Nephron progenitor cell (in vitro differentiated cells): ENCODE results near the gene RPS18.
A peak's percentile ranks its signal among the peaks of the same experiment; 100 is the strongest.

Experiments used
- DNase-seq: peaks from one replicate; pipeline ENCODE4 v3.0.0; 2021
- H3K27ac Mint-ChIP-seq: 2 replicates; pipeline ENCODE4 v1.8.0; 2021; ENCODE audit warnings: mild to moderate bottlenecking, moderate library complexity, mixed read lengths
- H3K27me3 Mint-ChIP-seq: 2 replicates; pipeline ENCODE4 v1.8.0; 2021; ENCODE audit warnings: mild to moderate bottlenecking, low read depth, mixed read lengths; ENCODE audit not compliant: poor library complexity
- H3K36me3 Mint-ChIP-seq: 2 replicates; pipeline ENCODE4 v1.8.0; 2021; ENCODE audit warnings: low read depth, mixed read lengths
- H3K4me1 Mint-ChIP-seq: 2 replicates; pipeline ENCODE4 v1.8.0; 2021; ENCODE audit warnings: mixed read lengths
- H3K4me3 Mint-ChIP-seq: 2 replicates; pipeline ENCODE4 v1.8.0; 2021; ENCODE audit warnings: mild to moderate bottlenecking, moderate library complexity, mixed read lengths
- H3K9me3 Mint-ChIP-seq: 2 replicates; pipeline ENCODE4 v1.8.0; 2021; ENCODE audit warnings: mild to moderate bottlenecking, moderate library complexity, mixed read lengths
- CTCF ChIP-seq: fragments of 200-600 bp; sonication (generic); IDR thresholded peaks from 2 replicates; pipeline ENCODE4 v1.5.0; 2021; ENCODE audit warnings: antibody characterized with exemption

Gene RPS18

DNA sequence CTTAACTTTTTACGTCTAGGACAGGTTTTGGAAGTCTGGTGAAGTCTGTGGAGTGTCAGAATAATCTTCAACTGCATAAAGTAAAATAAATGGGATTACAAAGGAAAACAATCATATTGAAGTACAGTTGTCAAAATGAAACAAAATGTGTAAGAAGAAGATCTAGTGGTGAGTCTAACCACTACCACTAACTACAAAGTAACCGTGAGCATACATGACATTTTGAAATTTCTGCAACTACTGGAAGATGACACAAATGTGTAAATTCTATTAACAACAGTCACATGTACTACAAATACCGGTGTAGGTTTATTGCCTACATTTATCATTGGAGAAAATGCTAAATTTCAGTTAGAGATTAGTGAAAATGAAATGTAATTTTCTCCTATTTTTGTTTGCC lies 29.9 kb upstream of the RPS18 start:
- H3K27me3 Mint-ChIP-seq: peaks cover 61% of the 10 kb centered on the region

DNA sequence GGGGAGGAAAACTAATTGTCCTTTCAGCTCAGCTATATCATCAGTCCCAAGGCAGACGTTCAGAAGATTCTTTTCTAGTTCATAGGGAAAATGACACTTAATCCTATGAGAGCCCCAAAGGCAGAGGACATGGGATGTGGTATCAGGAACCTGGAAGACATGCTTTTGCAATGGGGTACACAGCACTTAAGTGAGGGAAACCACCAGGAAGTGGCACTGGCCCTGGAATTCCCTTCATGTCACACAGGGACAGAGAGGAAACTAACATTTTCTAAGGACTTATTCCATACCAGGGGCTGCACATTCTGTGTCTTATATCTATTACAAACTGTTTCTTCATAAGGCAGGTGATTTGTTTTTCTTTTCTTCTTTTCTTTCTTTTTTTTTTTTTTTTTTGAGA lies 28.4 kb upstream of the RPS18 start:
- no peak for DNase-seq
- peaks cover 5% of the 10 kb centered on the region for H3K9me3 Mint-ChIP-seq
- peaks cover 61% of the 10 kb centered on the region for H3K27me3 Mint-ChIP-seq
- H3K36me3 Mint-ChIP-seq: no peaks in the 10 kb centered on the region
- no peak overlapping the region for H3K4me3 Mint-ChIP-seq
- TF ChIP-seq CTCF: no peak
- peaks cover 22% of the 10 kb centered on the region for H3K4me1 Mint-ChIP-seq
- H3K27ac Mint-ChIP-seq: no peak overlapping the region

More for the DNA sequence above, 29.9 kb upstream of the RPS18 start:
- H3K4me3 Mint-ChIP-seq: no peak overlapping the region
- TF ChIP-seq CTCF: no peak
- DNase-seq: no peak
- H3K36me3 Mint-ChIP-seq: no peaks in the 10 kb centered on the region
- H3K4me1 Mint-ChIP-seq: peaks cover 29% of the 10 kb centered on the region
- H3K9me3 Mint-ChIP-seq: peaks cover 5% of the 10 kb centered on the region
- no peak overlapping the region for H3K27ac Mint-ChIP-seq

- DNase-seq: peak; percentile 96
- peaks cover 26% of the 10 kb centered on the region for H3K36me3 Mint-ChIP-seq
- peak; percentile 97 for TF ChIP-seq CTCF
- peak overlapping the region; percentile 84 for H3K4me3 Mint-ChIP-seq
- H3K4me1 Mint-ChIP-seq: peaks cover 36% of the 10 kb centered on the region
- H3K9me3 Mint-ChIP-seq: no peaks in the 10 kb centered on the region
- peaks cover 31% of the 10 kb centered on the region for H3K27me3 Mint-ChIP-seq
- H3K27ac Mint-ChIP-seq: no peak overlapping the region
Observed at GRCh38 chr6:33247977-33248642, 23.8 kb upstream of the RPS18 start.

DNA sequence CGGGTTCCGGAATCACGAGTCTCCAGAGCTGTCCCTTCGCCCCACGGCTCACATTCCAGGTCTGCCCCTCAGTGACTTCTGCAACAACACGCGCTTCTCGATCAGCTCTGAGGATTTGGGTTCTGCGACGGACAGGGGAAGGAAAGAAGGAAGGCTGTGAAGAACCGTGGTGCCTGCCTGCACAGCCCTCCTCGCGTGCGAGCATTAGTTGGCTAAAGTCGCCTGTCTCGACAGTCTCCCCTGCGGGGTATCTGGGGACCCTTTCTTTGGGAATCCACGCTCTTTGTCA lies 23.3 kb upstream of the RPS18 start:
- Mint-ChIP-seq H3K27ac (no peak overlapping the region), H3K27me3 (peaks cover 27% of the 10 kb centered on the region), H3K4me3 (peak overlapping the region; percentile 84), H3K9me3 (no peaks in the 10 kb centered on the region), H3K36me3 (peaks cover 26% of the 10 kb centered on the region), H3K4me1 (peaks cover 36% of the 10 kb centered on the region)
- TF ChIP-seq CTCF: no peak
- no peak for DNase-seq

GRCh38 chr6:33248932-33249731 lies 22.7 kb upstream of the RPS18 start:
- H3K4me3 Mint-ChIP-seq: peak overlapping the region; percentile 84
- H3K27me3 Mint-ChIP-seq: peaks cover 22% of the 10 kb centered on the region
- H3K4me1 Mint-ChIP-seq: peaks cover 36% of the 10 kb centered on the region
- DNase-seq: peak; percentile 96
- no peaks in the 10 kb centered on the region for H3K9me3 Mint-ChIP-seq
- H3K27ac Mint-ChIP-seq: peak overlapping the region; percentile 93
- H3K36me3 Mint-ChIP-seq: peaks cover 26% of the 10 kb centered on the region
- TF ChIP-seq CTCF: no peak
